Right cardiac atrium (tissue), 5 donors: ENCODE measurements around the gene SPECC1. TPM values are rescaled to one million over a fixed set of nuclear protein-coding genes. Genes with fewer than 3 reads are reported as not detected.
"Not testable (repeated sequence)": the region's sequence is repeated elsewhere in the genome, so short reads cannot be mapped to it uniquely, and the experiment has no call there.

Source experiments
- ATAC-seq, 2 donors: fragments of 200-7000 bp; cut with Tn5 transposase; one replicate each; pipeline versions ENCODE4 v1.8.0 to v1.9.1; 2020; ENCODE audit warnings: moderate library complexity in 2 of 2, mild to moderate bottlenecking in 1 of 2
- DNase-seq, 3 donors: peaks; one replicate each; pipeline ENCODE4 v3.0.0-alpha.2; 2020
- H3K27ac ChIP-seq: one replicate; pipeline ENCODE4 v1.5.1; 2013; ENCODE audit warnings: mild to moderate bottlenecking, low read length, control low read depth, moderate library complexity
- H3K27me3 ChIP-seq: one replicate; pipeline ENCODE4 v1.6.1; 2013; ENCODE audit not compliant: control insufficient read depth, insufficient read depth
- H3K4me1 ChIP-seq: one replicate; pipeline ENCODE4 v1.6.1; 2013; ENCODE audit warnings: low read length; ENCODE audit not compliant: control insufficient read depth, insufficient read depth
- H3K4me3 ChIP-seq: one replicate; pipeline ENCODE4 v1.5.1; 2013; ENCODE audit warnings: low read length, control low read depth
- H3K9me3 ChIP-seq: one replicate; pipeline ENCODE4 v1.6.1; 2013; ENCODE audit warnings: low read length; ENCODE audit not compliant: control insufficient read depth
- WGBS: extraction: QIAGEN DNeasy Blood & Tissue Kit; methylation state at CpG from one replicate; pipeline ENCODE4 v1.1.7; 2013; 5-methylcytosine and 5-hydroxymethylcytosine counted together
- intact Hi-C, 4 donors: fragments of 100-400 bp; cut with DNase I; formaldehyde crosslinking; loops; one replicate each; pipeline versions ENCODE4 v1.11.0 to v1.14.0; 2022 to 2023
- long read RNA-seq, 4 donors: library from polyadenylated mRNA; unstranded; transcript quantifications; one replicate each; pipeline ENCODE4 v2.0.0, GENCODE V29; 2020 to 2021
- polyA plus RNA-seq: library from polyadenylated mRNA; stranded (reverse); fragments of 200-250 nt; gene quantifications from one replicate; pipeline ENCODE4 v1.2.3, GENCODE V29; 2013
- total RNA-seq, 4 donors: library from RNA; stranded (reverse); fragmentation: NEBNext Ultra II Directional; extraction: Animal tissue kit (Norgen Biotek cat#: 25700); gene quantifications; one replicate each; pipeline ENCODE4 v1.2.1, GENCODE V29; 2021
- donor health status: healthy with polysubstance abuse.
- donor health status: DM: no; HTN: yes; CAD: no.
- donor health status: DM: no; HTN: no; CAD: no.
- donor health status: DM: no; HTN: yes; CAD: no; lungs with severe emphysema.
- donor health status: DM: yes; HTN: yes; CAD: no.

Gene SPECC1
- 1 to 10 TPM; 7.8 to 9.7 (median 8.5) TPM for total RNA-seq
- 3.1 TPM for polyA plus RNA-seq
- long read RNA-seq, donor 1, partial matches to known transcripts = 1 of 2 reads
- long read RNA-seq, donor 1, other reads (novel, unspliced or antisense) = 1 of 2 reads
- long read RNA-seq, donor 2, partial matches to known transcripts = 0 of 1 reads
- long read RNA-seq, donor 2, other reads (novel, unspliced or antisense) = 1 of 1 reads
- long read RNA-seq, donor 3, full-length matches to known transcripts = 2 of 13 reads
- long read RNA-seq, donor 3, partial matches to known transcripts = 5 of 13 reads
- long read RNA-seq, donor 3, other reads (novel, unspliced or antisense) = 6 of 13 reads
- long read RNA-seq, donor 4 = 0 reads

GRCh38 chr17:20009302-20010098 lies at the start of gene SPECC1:
Gene SPECC1, plus strand, starts transcription at chr17:20009359. Its CDS starts 87,293 bp downstream, at chr17:20096652.
- H3K27me3 ChIP-seq = no peaks in the 10 kb centered on the region
- no peaks in the 10 kb centered on the region for H3K9me3 ChIP-seq
- ATAC-seq = peak; percentile 97 to 99
- under 1% methylated on average over 96 of the region's 96 CpGs for WGBS
- intact Hi-C loops = loop anchor here in 3 of 4 donors (5.0 to 10.0 kb wide), 3 partner anchors 85 to 103 kb away; no protein-coding TSS in a partner anchor
- H3K4me3 ChIP-seq = peak within 1 kb of the TSS; percentile 53
- no peaks in the 10 kb centered on the region for H3K4me1 ChIP-seq
- DNase-seq = peak; percentile 74 to 94 (median 93)
- no peak within 1 kb of the TSS for H3K27ac ChIP-seq

- 71% methylated on average over 2 of the region's 2 CpGs for WGBS
- H3K4me1 ChIP-seq, ATAC-seq, H3K4me3 ChIP-seq, H3K27ac ChIP-seq, intact Hi-C loops, H3K9me3 ChIP-seq, H3K27me3 ChIP-seq, DNase-seq: not testable (repeated sequence)
Observed at GRCh38 chr17:19962954-19963353, 46.2 kb upstream of the SPECC1 start.

- Histone ChIP-seq H3K4me3 (no peak overlapping the region), H3K9me3 (no peaks in the 10 kb centered on the region), H3K4me1 (peaks cover 4% of the 10 kb centered on the region), H3K27me3 (no peaks in the 10 kb centered on the region), H3K27ac (no peak overlapping the region)
- WGBS = 69% methylated on average over 2 of the region's 2 CpGs
- ATAC-seq = no peak
- DNase-seq = no peak
- intact Hi-C loops = no loop called here
Observed at GRCh38 chr17:19973156-19973555, 36.0 kb upstream of the SPECC1 start.

GRCh38 chr17:19975601-19976000 lies 33.6 kb upstream of the SPECC1 start:
- H3K9me3 ChIP-seq = no peaks in the 10 kb centered on the region
- no peaks in the 10 kb centered on the region for H3K27me3 ChIP-seq
- DNase-seq (no peak), ATAC-seq (no peak)
- H3K4me3 ChIP-seq = no peak overlapping the region
- intact Hi-C loops = no loop called here
- peaks cover 4% of the 10 kb centered on the region for H3K4me1 ChIP-seq
- 85% methylated on average over 3 of the region's 3 CpGs for WGBS
- H3K27ac ChIP-seq = no peak overlapping the region

- Histone ChIP-seq H3K4me1 (peaks cover 3% of the 10 kb centered on the region), H3K27ac (peak within 1 kb of the TSS; percentile 94), H3K27me3 (no peaks in the 10 kb centered on the region), H3K9me3 (no peaks in the 10 kb centered on the region), H3K4me3 (peak within 1 kb of the TSS; percentile 96)
- peak; percentile 95 to 99 (median 98) for DNase-seq
- peak; percentile 96 to 97 for ATAC-seq
- intact Hi-C loops = no loop called here
- WGBS = under 1% methylated on average over 75 of the region's 75 CpGs
Observed at GRCh38 chr17:19977293-19978208, 31.6 kb upstream of the SPECC1 start, which contains the start of gene AKAP10. Gene AKAP10, minus strand, starts transcription at chr17:19977828. Its CDS starts 149 bp downstream, at chr17:19977679.

GRCh38 chr17:19978209-19978802 lies 30.9 kb upstream of the SPECC1 start:
- Histone ChIP-seq H3K27ac (peak overlapping the region; percentile 87), H3K27me3 (no peaks in the 10 kb centered on the region), H3K4me3 (peak overlapping the region; percentile 96), H3K9me3 (no peaks in the 10 kb centered on the region), H3K4me1 (peaks cover 3% of the 10 kb centered on the region)
- 25% methylated on average over 22 of the region's 22 CpGs for WGBS
- ATAC-seq = no peak
- peak in 1 of 3 donors; percentile 51 for DNase-seq
- intact Hi-C loops = no loop called here

GRCh38 chr17:19978805-19979211 lies 30.4 kb upstream of the SPECC1 start:
- 88% methylated on average over 13 of the region's 13 CpGs for WGBS

GRCh38 chr17:19979917-19980770 lies 29.0 kb upstream of the SPECC1 start:
- Histone ChIP-seq H3K4me1 (peaks cover 3% of the 10 kb centered on the region), H3K27ac (no peak overlapping the region), H3K27me3 (no peaks in the 10 kb centered on the region), H3K9me3 (no peaks in the 10 kb centered on the region), H3K4me3 (no peak overlapping the region)
- intact Hi-C loops = no loop called here
- peak; percentile 41 to 44 for ATAC-seq
- DNase-seq = peak; percentile 64 to 86 (median 86)
- 57% methylated on average over 43 of the region's 43 CpGs for WGBS

More at GRCh38 chr17:19978805-19979211, 30.4 kb upstream of the SPECC1 start:
- DNase-seq (no peak), ATAC-seq (no peak)
- intact Hi-C loops = no loop called here
- Histone ChIP-seq H3K9me3 (no peaks in the 10 kb centered on the region), H3K27me3 (no peaks in the 10 kb centered on the region), H3K4me1 (peaks cover 3% of the 10 kb centered on the region), H3K4me3 (peak overlapping the region; percentile 96), H3K27ac (no peak overlapping the region)

GRCh38 chr17:19986941-19987861 lies 22.0 kb upstream of the SPECC1 start:
- Histone ChIP-seq H3K27ac (no peak overlapping the region), H3K4me1 (no peaks in the 10 kb centered on the region), H3K4me3 (no peak overlapping the region), H3K9me3 (no peaks in the 10 kb centered on the region), H3K27me3 (no peaks in the 10 kb centered on the region)
- WGBS = 68% methylated on average over 13 of the region's 13 CpGs
- no peak for ATAC-seq
- no peak for DNase-seq
- intact Hi-C loops = no loop called here
